IMR-90 (cell line): ENCODE data around the gene NUB1. TPM values are rescaled to one million over a fixed set of nuclear protein-coding genes. Genes with fewer than 3 reads are reported as not detected.

Source experiments
- polyA plus RNA-seq, 3 experiments: library from polyadenylated mRNA; depleted of rRNA; stranded (reverse); fragments of >200 nt; gene quantifications; 2 replicates each; pipeline ENCODE4 v1.2.3, GENCODE V29; 2012; ENCODE audit warnings: low replicate concordance in 1 of 3
- total RNA-seq: library from RNA; depleted of rRNA; stranded (reverse); fragments of >200 nt; gene quantifications from 2 replicates; pipeline ENCODE4 v1.2.3, GENCODE V29; 2012; rRNA removed

Gene NUB1
- total and polyA plus RNA-seq, 2 of the 4 experiments (the other 2 are of a cell fraction) = 20.1 to 29.7 TPM

Other genes with a start within 250 kb of the NUB1 start
- not detected in 2 replicates for gene GBX1, start 174.1 kb upstream of the NUB1 start, total RNA-seq
- not detected in 2 replicates for gene GBX1, start 174.1 kb upstream of the NUB1 start, polyA plus RNA-seq (2012; rRNA removed)
- gene ASB10, start 154.6 kb upstream of the NUB1 start, total RNA-seq = not detected in 2 replicates
- gene ASB10, start 154.6 kb upstream of the NUB1 start, polyA plus RNA-seq (2012; rRNA removed) = not detected in 2 replicates
- not detected in 2 replicates for gene H2BK1, start 131.3 kb upstream of the NUB1 start, total RNA-seq
- gene H2BK1, start 131.3 kb upstream of the NUB1 start, polyA plus RNA-seq (2012; rRNA removed) = not detected in 2 replicates
- 100 and 103 TPM in 2 replicates for gene ABCF2, start 114.6 kb upstream of the NUB1 start, total RNA-seq
- gene ABCF2, start 114.6 kb upstream of the NUB1 start, polyA plus RNA-seq (2012; rRNA removed) = 40.3 and 46.2 TPM in 2 replicates
- gene CHPF2, start 109.3 kb upstream of the NUB1 start, total RNA-seq = 26.2 and 26.9 TPM in 2 replicates
- 77.0 and 80.0 TPM in 2 replicates for gene CHPF2, start 109.3 kb upstream of the NUB1 start, polyA plus RNA-seq (2012; rRNA removed)
- gene SMARCD3, start 93.1 kb upstream of the NUB1 start, total RNA-seq = 33.1 and 37.5 TPM in 2 replicates
- gene SMARCD3, start 93.1 kb upstream of the NUB1 start, polyA plus RNA-seq (2012; rRNA removed) = 43.8 and 48.5 TPM in 2 replicates
- not detected in 2 replicates for gene WDR86, start 68.2 kb downstream of the NUB1 start, total RNA-seq
- gene WDR86, start 68.2 kb downstream of the NUB1 start, polyA plus RNA-seq (2012; rRNA removed) = not detected in 2 replicates
- gene CRYGN, start 98.3 kb downstream of the NUB1 start, total RNA-seq = not detected in 2 replicates
- not detected in 2 replicates for gene CRYGN, start 98.3 kb downstream of the NUB1 start, polyA plus RNA-seq (2012; rRNA removed)
- gene RHEB, start 178.1 kb downstream of the NUB1 start, total RNA-seq = 19.7 and 45.5 TPM in 2 replicates
- gene RHEB, start 178.1 kb downstream of the NUB1 start, polyA plus RNA-seq (2012; rRNA removed) = 56.8 and 67.2 TPM in 2 replicates